Bronchial epithelial cell (primary cell): Measurements from ENCODE around the gene PKMYT1. TPM values are rescaled to one million over a fixed set of nuclear protein-coding genes. Genes with fewer than 3 reads are reported as not detected.

Source experiments
- DNase-seq: peaks from one replicate; pipeline ENCODE4 v3.0.0-alpha.2; 2010; ENCODE audit warnings: low read depth
- FAIRE-seq: peaks from 2 replicates; lab custom pipeline; 2011; peaks lifted over from hg19 to GRCh38; lab: Jason Lieb, UNC
- H3K27me3 ChIP-seq: 2 replicates; pipeline ENCODE4 v1.5.1; 2011; ENCODE audit warnings: low read length; ENCODE audit not compliant: control insufficient read depth, insufficient read depth
- H3K36me3 ChIP-seq: 2 replicates; pipeline ENCODE4 v1.5.1; 2011; ENCODE audit warnings: low read length; ENCODE audit not compliant: control insufficient read depth, insufficient read depth
- H3K4me3 ChIP-seq: 2 replicates; pipeline ENCODE4 v1.5.1; 2011; ENCODE audit warnings: mild to moderate bottlenecking, low read depth, low read length, control low read depth
- total RNA-seq: library from RNA; depleted of rRNA; stranded (reverse); fragments of >200 nt; gene quantifications from 2 replicates; pipeline ENCODE4 v1.2.1, GENCODE V29; 2014
- TF ChIP-seq, protein P1 (sequence below): IDR thresholded peaks from 2 replicates; pipeline ENCODE4 v1.5.1; 2011; ENCODE audit warnings: mild to moderate bottlenecking, moderate library complexity, low read length, control low read depth, inconsistent platforms; ENCODE audit not compliant: insufficient read depth, severe bottlenecking

PKMYT1 gene
- total RNA-seq, 1 donor from 2014 or later, result 0.26 TPM

DNA sequence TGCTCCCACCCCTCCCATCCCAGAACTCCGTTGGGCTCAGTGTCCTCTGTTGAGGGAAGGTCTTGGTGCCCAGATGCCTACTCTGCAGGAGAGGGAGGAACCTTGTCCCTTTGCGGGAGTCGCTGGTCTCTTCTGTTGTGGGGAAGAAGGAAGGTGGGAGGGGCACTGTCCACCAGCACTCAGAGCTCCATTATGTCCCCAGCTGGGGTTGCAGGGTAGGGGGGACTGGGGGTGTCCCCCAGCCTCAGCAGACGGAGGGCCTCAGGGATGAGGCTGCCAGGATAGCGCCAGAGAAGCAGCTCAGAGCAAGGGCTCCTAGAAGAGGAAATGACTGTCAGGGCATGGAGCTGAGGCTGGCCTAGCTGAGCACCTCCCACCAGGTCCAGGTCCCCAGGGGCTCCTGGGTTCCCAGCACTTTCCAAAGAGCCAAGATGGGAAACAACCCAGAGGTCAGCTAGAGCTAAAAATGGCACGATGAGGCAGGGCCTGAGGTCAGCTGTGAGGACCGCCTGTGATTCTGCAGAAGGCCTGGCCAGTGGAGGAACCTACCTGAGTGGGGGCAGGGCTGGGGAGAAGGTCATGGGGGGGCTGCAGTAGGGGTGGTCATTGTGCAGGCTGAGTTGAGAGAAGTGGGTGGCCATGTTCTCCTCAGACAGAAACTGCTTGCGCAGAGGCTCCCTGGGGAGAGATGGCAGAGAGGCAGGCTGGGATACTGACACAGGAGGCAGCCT is 42.6 kb upstream of the PKMYT1 start:
- FAIRE-seq (no peak), DNase-seq (no peak)
- Histone ChIP-seq H3K36me3 (peaks cover 27% of the 10 kb centered on the region), H3K27me3 (no peaks in the 10 kb centered on the region), H3K4me3 (peak overlapping the region; percentile 52)
- TF ChIP-seq, protein P1, sequence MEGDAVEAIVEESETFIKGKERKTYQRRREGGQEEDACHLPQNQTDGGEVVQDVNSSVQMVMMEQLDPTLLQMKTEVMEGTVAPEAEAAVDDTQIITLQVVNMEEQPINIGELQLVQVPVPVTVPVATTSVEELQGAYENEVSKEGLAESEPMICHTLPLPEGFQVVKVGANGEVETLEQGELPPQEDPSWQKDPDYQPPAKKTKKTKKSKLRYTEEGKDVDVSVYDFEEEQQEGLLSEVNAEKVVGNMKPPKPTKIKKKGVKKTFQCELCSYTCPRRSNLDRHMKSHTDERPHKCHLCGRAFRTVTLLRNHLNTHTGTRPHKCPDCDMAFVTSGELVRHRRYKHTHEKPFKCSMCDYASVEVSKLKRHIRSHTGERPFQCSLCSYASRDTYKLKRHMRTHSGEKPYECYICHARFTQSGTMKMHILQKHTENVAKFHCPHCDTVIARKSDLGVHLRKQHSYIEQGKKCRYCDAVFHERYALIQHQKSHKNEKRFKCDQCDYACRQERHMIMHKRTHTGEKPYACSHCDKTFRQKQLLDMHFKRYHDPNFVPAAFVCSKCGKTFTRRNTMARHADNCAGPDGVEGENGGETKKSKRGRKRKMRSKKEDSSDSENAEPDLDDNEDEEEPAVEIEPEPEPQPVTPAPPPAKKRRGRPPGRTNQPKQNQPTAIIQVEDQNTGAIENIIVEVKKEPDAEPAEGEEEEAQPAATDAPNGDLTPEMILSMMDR, result no peak

DNA sequence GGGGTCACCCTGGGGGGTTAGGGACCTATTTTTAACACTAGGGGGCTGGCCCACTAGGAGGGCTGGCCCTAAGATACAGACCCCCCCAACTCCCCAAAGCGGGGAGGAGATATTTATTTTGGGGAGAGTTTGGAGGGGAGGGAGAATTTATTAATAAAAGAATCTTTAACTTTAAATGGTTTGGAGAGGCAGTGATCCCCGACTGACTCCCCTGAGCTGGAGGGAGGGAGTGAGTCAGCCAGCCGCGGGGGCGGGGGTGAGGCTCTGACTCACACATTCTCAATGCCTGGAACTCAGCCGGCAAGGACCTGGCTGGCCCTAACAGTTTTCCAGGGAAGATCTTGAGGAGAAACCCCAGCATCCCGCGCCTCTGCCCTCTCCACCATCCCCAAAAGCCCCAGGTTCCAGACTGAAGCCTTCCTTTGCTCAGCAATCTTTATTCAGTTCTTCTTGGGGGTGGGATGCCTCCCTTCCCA is 42.0 kb upstream of the PKMYT1 start:
- Histone ChIP-seq H3K27me3 (no peaks in the 10 kb centered on the region), H3K36me3 (peaks cover 25% of the 10 kb centered on the region), H3K4me3 (peak overlapping the region; percentile 97)
- FAIRE-seq, result no peak
- peak; percentile 90 for DNase-seq
- TF ChIP-seq, protein P1, result no peak

DNA sequence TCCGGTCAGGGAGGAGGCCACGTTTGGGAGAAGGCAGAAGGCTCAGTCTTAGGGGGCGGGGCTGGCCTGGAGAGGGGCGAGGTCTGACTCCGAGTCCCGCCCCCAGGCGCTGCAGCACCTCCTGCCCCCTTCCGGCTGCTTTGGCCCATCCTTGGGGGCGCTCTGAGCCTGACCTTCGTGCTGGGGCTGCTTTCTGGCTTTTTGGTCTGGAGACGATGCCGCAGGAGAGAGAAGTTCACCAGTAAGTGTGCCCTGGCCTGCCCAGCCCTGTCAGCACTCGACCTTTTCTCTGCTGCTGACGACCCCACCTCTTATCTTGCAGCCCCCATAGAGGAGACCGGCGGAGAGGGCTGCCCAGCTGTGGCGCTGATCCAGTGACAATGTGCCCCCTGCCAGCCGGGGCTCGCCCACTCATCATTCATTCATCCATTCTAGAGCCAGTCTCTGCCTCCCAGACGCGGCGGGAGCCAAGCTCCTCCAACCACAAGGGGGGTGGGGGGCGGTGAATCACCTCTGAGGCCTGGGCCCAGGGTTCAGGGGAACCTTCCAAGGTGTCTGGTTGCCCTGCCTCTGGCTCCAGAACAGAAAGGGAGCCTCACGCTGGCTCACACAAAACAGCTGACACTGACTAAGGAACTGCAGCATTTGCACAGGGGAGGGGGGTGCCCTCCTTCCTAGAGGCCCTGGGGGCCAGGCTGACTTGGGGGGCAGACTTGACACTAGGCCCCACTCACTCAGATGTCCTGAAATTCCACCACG is 41.4 kb upstream of the PKMYT1 start:
- FAIRE-seq (no peak), DNase-seq (peak; percentile 91)
- no peaks in the 10 kb centered on the region for H3K27me3 ChIP-seq
- TF ChIP-seq, protein P1, result peak; percentile 48
- peak overlapping the region; percentile 97 for H3K4me3 ChIP-seq
- peaks cover 20% of the 10 kb centered on the region for H3K36me3 ChIP-seq

DNA sequence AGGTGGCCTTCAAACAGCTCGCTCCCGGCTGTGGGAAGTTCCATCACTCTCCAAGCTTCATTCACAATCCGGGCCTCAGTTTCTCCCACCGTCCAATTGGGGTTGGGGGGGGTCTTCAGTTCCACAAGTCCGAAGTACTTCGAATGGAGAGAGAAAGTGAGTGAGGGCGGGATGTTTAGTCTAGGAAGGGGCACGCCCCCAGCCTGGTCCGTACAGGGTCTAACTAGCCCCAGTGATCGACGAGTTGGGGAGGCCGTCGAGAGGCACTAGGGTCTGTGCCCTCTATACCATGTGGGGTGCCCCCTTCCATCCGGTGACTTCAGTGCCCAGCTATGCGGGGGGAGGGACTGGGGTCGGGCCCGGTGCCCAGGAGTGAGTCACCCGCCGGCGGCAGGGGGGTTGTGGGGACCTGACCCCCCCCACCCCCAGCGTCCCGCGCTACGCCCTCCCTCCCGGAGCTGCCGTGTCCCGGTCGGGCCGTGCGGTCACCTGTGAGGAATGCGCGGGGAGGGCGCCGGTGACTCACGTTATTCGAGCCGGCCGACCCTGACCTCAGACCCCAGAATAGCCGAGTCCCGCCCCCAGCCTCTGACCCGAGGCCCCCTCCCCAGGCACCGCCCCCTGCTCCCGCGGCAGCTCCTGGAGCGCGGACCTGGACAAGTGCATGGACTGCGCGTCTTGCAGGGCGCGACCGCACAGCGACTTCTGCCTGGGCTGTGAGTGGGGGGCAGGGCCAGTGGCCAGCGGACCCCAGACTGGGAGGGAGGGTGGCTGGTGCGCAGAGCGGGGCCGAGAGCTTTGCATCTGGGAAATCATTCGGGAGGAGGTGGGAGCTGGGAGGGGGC is 40.6 kb upstream of the PKMYT1 start:
- no peaks in the 10 kb centered on the region for H3K27me3 ChIP-seq
- no peak for FAIRE-seq
- H3K36me3 ChIP-seq, result peaks cover 15% of the 10 kb centered on the region
- peak; percentile 72 for DNase-seq
- TF ChIP-seq, protein P1, result no peak
- H3K4me3 ChIP-seq, result peak overlapping the region; percentile 97

DNA sequence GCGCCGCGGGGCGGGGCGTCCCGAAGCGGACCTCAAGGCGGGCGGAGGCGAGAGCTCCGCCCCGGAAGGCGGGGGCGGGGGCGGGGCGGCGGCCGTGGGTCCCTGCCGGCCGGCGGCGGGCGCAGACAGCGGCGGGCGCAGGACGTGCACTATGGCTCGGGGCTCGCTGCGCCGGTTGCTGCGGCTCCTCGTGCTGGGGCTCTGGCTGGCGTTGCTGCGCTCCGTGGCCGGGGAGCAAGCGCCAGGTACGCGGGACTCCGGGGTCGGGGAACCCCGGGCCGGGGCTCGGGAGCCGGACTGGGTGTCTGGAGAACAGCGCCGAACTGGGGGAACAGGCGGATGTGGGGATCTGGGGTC is 40.0 kb upstream of the PKMYT1 start, which contains the start of gene TNFRSF12A:
Gene TNFRSF12A, plus strand, starts transcription at position 122 of the 357 bp plus-strand sequence. Its CDS starts 30 bp downstream, at position 152.
- H3K27me3 ChIP-seq, result no peaks in the 10 kb centered on the region
- peak; percentile 56 for DNase-seq
- no peak for FAIRE-seq
- H3K4me3 ChIP-seq, result peak within 1 kb of the TSS; percentile 97
- peaks cover 10% of the 10 kb centered on the region for H3K36me3 ChIP-seq
- TF ChIP-seq, protein P1, result peak; percentile 8
